Urothelium cell line (cell line): Measurements from ENCODE around the gene CHCHD6.

Experiments used
- DNase-seq: peaks from one replicate; pipeline ENCODE4 v3.0.0; 2011; ENCODE audit warnings: low spot score, mixed read lengths
- FAIRE-seq: peaks from 2 replicates; lab custom pipeline; 2011; peaks lifted over from hg19 to GRCh38; lab: Jason Lieb, UNC

CHCHD6 gene

DNA sequence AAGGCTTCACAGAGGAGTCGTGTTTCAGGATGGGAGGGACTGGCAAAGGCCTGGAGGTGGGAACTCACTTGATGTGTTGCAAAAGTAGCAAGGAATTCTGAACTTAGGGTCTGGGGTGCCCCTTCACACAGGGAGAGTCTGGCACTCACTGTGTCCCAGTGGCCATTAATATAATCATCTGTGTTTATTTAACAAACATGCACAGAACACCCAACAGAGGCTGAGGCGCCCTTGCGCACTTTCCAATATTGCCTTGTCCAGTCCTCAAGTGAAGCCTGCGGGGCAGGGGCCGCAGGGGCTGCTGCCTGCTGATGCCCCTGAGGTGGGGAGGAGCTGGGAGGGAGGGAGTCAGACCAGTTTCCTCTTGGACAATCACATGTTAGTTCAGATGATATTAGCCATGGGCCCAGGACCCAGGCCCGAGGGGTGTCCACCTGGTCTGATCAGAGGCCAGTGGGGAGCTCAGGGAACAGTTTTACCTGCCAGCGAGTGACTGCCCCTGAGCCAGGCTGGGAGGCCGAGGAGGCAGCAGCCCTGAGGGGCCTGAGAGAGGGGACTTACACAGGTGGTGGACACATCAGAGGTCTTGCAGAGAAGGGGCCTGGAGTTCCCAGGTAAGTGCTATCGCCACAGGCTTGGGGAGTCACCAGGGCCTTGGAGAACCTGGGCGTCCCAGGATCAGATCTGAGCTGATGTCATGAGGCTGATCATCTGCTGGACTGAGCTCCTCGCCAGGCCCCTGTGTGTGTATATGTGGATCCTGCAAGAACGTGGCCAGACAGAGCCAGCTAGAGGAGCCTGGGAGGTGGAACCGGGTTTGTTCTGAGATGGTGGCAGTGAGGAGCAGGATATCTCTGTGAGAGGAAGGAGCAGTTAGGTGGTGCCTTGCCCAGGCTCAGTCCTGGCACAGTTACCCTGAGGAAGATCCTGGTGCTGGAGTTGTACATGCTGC is 35.3 kb upstream of the CHCHD6 start:
- DNase-seq (no peak), FAIRE-seq (no peak)

- no peak for FAIRE-seq
- DNase-seq, result no peak
Measured at GRCh38 chr3:126671521-126671920, 32.5 kb upstream of the CHCHD6 start.

GRCh38 chr3:126672340-126672739 is 31.7 kb upstream of the CHCHD6 start:
- FAIRE-seq (no peak), DNase-seq (no peak)

DNA sequence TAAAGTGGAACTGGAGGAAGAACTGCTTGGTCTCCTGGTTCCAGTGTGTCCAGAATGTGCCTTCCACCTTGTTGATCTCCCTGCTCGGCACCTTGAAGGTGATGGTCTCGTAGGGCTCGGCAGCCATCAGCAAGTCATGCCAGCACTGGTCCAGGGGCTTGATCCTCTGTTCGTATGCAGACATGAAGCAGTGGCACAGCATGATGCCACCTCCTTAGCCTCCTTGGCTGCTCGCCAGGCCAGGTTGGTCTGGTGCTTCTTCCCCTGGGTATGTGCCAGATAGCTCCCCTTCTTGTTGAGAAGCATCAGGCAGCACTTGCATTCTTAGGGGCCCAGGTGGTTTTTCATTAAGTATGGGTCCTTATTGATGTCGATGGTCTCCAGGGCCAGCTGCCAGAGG is 31.3 kb upstream of the CHCHD6 start:
- no peak for FAIRE-seq
- no peak for DNase-seq

DNA sequence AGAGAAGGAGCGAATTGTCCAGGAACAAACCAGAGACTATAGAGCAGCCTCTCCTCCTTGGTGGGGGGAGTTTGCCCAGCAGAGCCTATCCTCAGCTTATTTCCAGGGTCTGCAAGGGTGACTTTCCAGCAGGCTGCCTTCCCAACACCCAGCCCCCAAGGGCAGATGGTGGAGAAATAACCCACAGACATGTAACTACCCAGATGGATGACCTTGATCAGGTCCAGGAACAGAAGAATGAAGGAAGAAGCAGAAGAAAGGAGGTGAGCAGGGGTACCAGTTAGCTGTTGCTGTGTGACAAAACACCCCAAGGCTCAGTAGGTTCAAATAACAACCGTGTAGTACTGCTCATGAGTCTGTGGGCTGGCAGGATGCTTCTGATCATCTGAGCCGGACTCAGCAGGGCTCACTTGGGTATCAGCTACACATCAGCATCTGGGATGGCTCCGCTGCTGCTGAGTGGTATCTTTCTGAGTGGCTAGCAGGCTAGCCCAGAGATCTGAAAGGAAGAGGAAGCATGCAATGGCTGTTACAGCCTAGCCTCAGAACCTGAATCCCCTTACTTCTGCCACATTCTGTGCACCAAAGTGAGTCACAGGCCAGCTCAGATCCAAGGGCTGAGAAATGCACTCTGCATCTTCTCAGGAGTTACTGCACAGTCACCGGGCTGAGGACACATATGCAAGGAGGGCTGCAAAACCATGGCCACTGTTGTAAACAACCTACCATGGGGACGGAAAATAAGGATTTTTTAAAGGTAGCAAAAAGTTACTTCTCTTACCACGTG is 26.9 kb upstream of the CHCHD6 start:
- DNase-seq, result no peak
- FAIRE-seq, result no peak

- FAIRE-seq (no peak), DNase-seq (no peak)
Measured at GRCh38 chr3:126677862-126678503, 26.1 kb upstream of the CHCHD6 start.

GRCh38 chr3:126678693-126679317 is 25.2 kb upstream of the CHCHD6 start:
- DNase-seq (no peak), FAIRE-seq (no peak)

- peak; percentile 17 for FAIRE-seq
Measured at GRCh38 chr3:126679318-126679751, 24.7 kb upstream of the CHCHD6 start.

DNA sequence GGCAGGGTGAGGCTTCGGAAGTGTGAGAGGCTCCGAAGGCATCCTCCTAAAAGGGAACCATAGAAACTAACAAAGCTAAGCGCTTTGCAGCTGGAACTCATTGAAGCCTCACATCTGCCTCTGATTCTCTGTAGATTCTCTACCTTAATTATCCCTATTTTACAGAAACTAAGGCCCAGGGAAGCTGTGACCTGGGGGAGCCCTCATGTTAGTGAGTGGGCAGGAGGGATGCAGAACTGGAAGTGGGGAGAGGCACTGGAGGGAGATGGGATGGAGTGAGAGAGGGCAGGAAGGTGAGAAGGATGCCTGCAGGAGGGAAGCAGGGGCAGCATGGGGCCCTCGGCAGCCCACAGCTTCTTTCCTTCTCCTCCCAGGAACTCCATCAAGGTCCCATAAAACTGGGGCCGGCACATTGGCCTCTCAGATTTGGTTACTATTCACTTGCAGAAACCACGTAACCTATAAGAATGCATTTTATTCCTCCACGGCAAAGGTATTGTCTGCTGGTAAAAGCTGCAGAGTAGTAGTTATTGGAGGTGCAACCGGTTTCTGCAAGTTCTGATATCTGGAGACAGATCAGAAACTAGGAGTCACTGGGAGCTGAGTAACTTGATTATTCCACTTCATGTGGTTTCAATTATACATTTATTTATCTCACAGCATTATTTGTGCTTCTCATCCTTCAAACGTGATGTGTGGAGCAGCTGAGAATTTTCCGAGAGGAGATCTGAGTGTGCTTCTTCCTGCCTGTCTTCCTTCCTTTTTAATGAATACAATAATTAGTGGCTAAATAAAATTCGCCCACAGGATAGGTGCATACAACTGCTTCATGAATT is 24.0 kb upstream of the CHCHD6 start:
- no peak for FAIRE-seq
- DNase-seq, result no peak

More at GRCh38 chr3:126679318-126679751, 24.7 kb upstream of the CHCHD6 start:
- DNase-seq, result peak; percentile 81

DNA sequence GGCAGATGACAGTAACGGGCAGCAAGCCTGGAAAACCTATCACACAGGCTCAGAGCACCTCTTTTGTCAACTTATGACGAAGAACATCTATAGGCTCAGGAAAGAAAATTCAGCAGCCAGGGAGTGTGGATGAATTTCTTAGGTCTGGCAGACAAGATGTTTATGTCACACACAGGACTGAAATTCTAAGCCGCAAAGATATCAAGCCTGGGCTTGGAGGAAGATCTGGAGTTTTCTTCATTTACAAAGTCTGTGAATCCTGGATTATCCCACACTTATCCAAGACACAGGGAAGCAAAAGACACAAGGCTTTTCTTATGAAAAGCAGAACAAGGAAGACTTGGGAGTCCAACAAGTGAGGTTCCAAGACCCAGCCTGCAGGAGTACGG is 23.4 kb upstream of the CHCHD6 start:
- FAIRE-seq, result no peak
- no peak for DNase-seq

- DNase-seq (no peak), FAIRE-seq (no peak)
Measured at GRCh38 chr3:126682009-126682408, 22.0 kb upstream of the CHCHD6 start.

GRCh38 chr3:126683069-126683468 is 21.0 kb upstream of the CHCHD6 start:
- DNase-seq, result no peak
- no peak for FAIRE-seq

GRCh38 chr3:126684218-126684751 is 19.8 kb upstream of the CHCHD6 start:
- peak; percentile 91 for FAIRE-seq
- DNase-seq, result no peak

DNA sequence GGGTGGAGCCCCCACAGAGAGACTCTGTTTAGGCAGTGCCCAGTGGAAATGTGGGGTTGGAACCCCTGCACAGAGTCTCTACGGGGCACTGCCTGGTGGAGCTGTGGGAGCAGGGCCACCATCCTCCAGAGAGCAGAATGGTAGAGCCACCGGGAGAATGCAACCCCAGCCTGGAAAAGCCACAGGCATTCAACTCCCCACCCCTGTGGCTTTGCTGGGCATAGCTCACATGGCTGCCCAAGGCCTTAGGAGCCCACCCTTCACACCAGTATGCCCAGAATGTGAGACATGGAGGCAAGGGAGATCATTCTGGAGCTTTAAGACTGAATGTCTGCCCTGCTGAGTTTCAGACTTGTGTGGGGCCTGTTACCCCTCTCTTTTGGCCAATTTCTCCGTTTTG is 19.0 kb upstream of the CHCHD6 start:
- FAIRE-seq, result peak; percentile 13
- no peak for DNase-seq

- DNase-seq, result no peak
- FAIRE-seq, result no peak
Measured at GRCh38 chr3:126685493-126685892, 18.5 kb upstream of the CHCHD6 start.

DNA sequence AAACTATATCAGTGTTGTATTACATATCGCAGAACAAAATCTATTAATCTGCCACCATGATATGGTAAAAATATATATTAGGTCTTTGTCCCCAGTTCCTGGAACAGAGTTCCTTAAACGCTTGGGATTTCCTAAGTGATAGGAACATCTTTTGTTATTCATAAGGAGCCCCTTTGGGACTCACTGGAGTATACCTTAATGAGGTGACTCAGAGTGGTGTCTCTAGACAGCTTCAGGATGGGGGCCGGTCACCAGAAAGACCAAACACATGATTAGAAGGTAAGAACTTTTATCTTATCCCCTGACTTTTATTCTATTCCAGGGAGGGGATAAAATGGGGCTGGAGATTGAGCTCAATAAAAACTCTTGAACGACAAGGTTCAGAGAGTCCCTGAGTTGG is 12.3 kb upstream of the CHCHD6 start:
- FAIRE-seq, result no peak

GRCh38 chr3:126692858-126693257 is 11.2 kb upstream of the CHCHD6 start:
- no peak for FAIRE-seq
- no peak for DNase-seq

More for the DNA sequence above, 12.3 kb upstream of the CHCHD6 start:
- DNase-seq, result no peak

- FAIRE-seq (no peak), DNase-seq (no peak)
Measured at GRCh38 chr3:126693921-126694320, 10.1 kb upstream of the CHCHD6 start.

DNA sequence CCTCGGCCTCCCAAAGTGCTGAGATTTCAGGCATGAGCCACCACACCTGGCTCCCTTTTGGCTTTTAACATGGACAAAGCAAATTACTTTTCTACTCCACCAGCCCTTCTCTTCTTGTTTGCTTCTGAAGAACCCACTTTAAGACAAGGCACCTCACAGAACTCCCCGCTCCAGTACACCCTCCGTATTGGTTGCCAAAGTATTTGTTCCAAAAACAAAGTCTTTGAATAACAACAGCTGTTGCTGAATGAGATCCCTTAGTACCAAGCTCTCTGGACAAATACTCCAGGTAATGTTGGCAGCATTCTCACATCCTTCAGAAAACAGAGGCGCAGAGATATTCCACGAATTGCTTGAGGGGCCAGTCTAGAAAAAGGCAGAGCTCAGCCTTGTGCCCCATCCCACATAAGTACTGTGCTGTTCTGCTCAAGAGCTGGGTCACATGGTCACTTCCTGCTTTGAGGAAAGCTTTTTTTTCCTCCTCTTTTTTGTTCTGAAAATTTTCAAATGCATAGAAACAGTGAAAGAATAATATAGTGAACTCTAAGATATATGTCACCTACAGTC is 7.3 kb upstream of the CHCHD6 start:
- no peak for FAIRE-seq
- no peak for DNase-seq
